ENCODE results near the gene ARFRP1. TPM values are rescaled to one million over a fixed set of nuclear protein-coding genes. Genes with fewer than 3 reads are reported as not detected.
A peak's percentile ranks its signal among the peaks of the same experiment; 100 is the strongest.

ARFRP1 gene, protein sequence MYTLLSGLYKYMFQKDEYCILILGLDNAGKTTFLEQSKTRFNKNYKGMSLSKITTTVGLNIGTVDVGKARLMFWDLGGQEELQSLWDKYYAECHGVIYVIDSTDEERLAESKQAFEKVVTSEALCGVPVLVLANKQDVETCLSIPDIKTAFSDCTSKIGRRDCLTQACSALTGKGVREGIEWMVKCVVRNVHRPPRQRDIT
- 49.2 and 55.5 TPM in 2 replicates for total RNA-seq

- H3K4me3 ChIP-seq (ENCODE audit: low read depth, low read length), result peak within 1 kb of the TSS; percentile 77
- no peaks in the 10 kb centered on the region for H3K27me3 ChIP-seq (ENCODE audit: control insufficient read depth, insufficient read depth, low read length)
- no peak for TF ChIP-seq CTCF (IDR thresholded peaks at IDR 0.05; ENCODE audit: insufficient read depth, low read length, severe bottlenecking)
- FAIRE-seq (no peak), DNase-seq (ENCODE audit: low read depth) (peak; percentile 44)
- H3K36me3 ChIP-seq (ENCODE audit: control insufficient read depth, insufficient read depth, low read length), result peaks cover 32% of the 10 kb centered on the region
Measured at GRCh38 chr20:63707558-63708300, at the start of gene ARFRP1, which contains the start of gene ZGPAT. ARFRP1 (minus strand) TSS chr20:63707976; CDS start chr20:63707091, 885 bp downstream. ZGPAT (plus strand) TSS chr20:63708039; CDS start chr20:63708581, 542 bp downstream.

DNA sequence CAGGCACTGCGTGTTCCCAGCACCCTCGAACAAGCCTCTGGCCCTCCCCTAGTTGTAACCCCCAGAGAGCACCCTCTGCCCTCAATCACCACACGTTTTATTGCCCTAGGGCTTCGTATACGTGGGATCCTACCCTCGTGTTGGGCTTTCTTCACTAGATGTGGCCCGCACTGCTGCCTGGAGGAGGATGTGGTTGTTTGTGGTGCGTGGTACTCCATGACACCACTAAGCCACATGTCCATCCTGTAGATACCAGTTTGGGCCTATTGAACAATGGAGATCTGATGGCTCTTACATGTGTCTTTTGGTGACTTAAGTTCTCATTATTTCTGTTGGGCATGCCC lies 48.8 kb upstream of the ARFRP1 start:
- no peaks in the 10 kb centered on the region for H3K36me3 ChIP-seq (ENCODE audit: control insufficient read depth, insufficient read depth, low read length)
- H3K4me3 ChIP-seq (ENCODE audit: low read depth, low read length), result no peak overlapping the region
- H3K27me3 ChIP-seq (ENCODE audit: control insufficient read depth, insufficient read depth, low read length), result no peaks in the 10 kb centered on the region
- no peak for DNase-seq (ENCODE audit: low read depth)
- no peak for TF ChIP-seq CTCF (IDR thresholded peaks at IDR 0.05; ENCODE audit: insufficient read depth, low read length, severe bottlenecking)
- peak; percentile 43 for FAIRE-seq

DNA sequence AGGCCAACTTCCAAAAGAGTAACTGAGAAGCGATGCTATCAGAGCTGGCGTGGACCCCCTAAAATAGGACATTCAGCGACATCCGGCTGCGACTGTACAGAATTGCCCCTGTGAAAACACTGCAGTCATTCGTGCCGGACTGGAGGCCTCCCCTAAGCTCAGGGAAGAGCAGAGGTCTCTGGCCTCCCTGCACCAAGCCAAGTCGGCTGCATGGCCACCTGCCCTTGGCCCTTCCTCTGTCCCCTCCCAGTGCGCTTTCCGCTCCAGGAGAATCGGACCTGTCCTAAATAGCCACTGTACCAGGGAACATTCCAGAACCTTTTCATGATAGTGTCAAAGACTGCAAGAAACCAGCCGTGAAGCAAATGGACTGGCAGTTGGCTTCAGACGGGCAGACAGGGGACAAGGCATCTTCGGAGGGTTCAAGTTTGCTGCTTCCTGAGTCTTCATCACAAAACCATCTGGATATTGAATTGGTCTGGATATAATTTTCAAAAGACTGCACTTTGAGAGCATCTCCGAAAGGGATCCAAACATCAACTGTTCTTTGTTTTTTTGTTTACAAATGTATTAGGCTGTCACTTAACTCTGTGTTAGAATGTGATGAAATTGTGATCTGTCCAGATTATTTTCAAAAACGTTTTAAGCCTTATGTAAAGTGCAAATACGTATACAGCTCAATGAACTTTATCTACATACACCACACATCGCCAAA lies 48.3 kb upstream of the ARFRP1 start:
- DNase-seq (ENCODE audit: low read depth), result no peak
- no peak for TF ChIP-seq CTCF (IDR thresholded peaks at IDR 0.05; ENCODE audit: insufficient read depth, low read length, severe bottlenecking)
- no peak for FAIRE-seq
- Histone ChIP-seq H3K27me3 (ENCODE audit: control insufficient read depth, insufficient read depth, low read length) (no peaks in the 10 kb centered on the region), H3K36me3 (ENCODE audit: control insufficient read depth, insufficient read depth, low read length) (no peaks in the 10 kb centered on the region), H3K4me3 (ENCODE audit: low read depth, low read length) (no peak overlapping the region)

DNA sequence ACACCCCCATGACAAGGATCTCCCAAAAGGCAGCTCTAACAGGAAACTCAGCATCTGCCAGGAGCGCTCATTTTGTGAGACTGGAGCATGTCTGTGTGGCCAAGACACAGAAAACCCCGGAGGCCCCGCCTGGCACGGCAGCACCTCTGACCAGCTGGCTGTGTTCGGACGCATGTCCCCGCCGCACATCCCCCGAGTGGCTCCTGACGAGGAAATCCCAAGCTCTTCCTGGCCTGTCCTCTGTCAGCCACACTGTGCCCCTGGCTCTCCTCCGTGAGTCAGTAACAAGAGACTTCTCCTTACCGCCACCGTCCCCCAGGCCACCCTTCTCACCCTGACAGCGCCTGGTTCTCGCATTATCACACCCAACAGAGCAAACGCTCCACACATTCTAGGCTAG lies 46.2 kb upstream of the ARFRP1 start:
- DNase-seq (ENCODE audit: low read depth) (no peak), FAIRE-seq (no peak)
- no peak for TF ChIP-seq CTCF (IDR thresholded peaks at IDR 0.05; ENCODE audit: insufficient read depth, low read length, severe bottlenecking)
- no peaks in the 10 kb centered on the region for H3K36me3 ChIP-seq (ENCODE audit: control insufficient read depth, insufficient read depth, low read length)
- no peak overlapping the region for H3K4me3 ChIP-seq (ENCODE audit: low read depth, low read length)
- H3K27me3 ChIP-seq (ENCODE audit: control insufficient read depth, insufficient read depth, low read length), result no peaks in the 10 kb centered on the region

GRCh38 chr20:63753381-63753780 lies 45.6 kb upstream of the ARFRP1 start:
- H3K36me3 ChIP-seq (ENCODE audit: control insufficient read depth, insufficient read depth, low read length), result no peaks in the 10 kb centered on the region
- DNase-seq (ENCODE audit: low read depth) (no peak), FAIRE-seq (no peak)
- no peak overlapping the region for H3K4me3 ChIP-seq (ENCODE audit: low read depth, low read length)
- H3K27me3 ChIP-seq (ENCODE audit: control insufficient read depth, insufficient read depth, low read length), result no peaks in the 10 kb centered on the region
- no peak for TF ChIP-seq CTCF (IDR thresholded peaks at IDR 0.05; ENCODE audit: insufficient read depth, low read length, severe bottlenecking)
